Erythroblast (primary cell): ENCODE results near the gene KBTBD12.

Experiments
- GATA1 ChIP-seq: IDR thresholded peaks from 2 replicates; pipeline ENCODE4 v1.6.1; 2011; ENCODE audit warnings: low read depth, mild to moderate bottlenecking, control low read depth, low read length, moderate library complexity
- POLR2A ChIP-seq: IDR thresholded peaks from 2 replicates; pipeline ENCODE4 v1.6.1; 2011; ENCODE audit warnings: mild to moderate bottlenecking, low read length

- TF ChIP-seq POLR2A = no peak
- no peak for TF ChIP-seq GATA1
Measured at GRCh38 chr3:127991251-127991650, 76.2 kb downstream of the KBTBD12 start.
